ENCODE data around the gene PHF12. TPM values are rescaled to one million over a fixed set of nuclear protein-coding genes. Genes with fewer than 3 reads are reported as not detected.

Gene PHF12
- total RNA-seq, 2 donors from 2014 or later: 33.1 to 42.3 TPM

DNA sequence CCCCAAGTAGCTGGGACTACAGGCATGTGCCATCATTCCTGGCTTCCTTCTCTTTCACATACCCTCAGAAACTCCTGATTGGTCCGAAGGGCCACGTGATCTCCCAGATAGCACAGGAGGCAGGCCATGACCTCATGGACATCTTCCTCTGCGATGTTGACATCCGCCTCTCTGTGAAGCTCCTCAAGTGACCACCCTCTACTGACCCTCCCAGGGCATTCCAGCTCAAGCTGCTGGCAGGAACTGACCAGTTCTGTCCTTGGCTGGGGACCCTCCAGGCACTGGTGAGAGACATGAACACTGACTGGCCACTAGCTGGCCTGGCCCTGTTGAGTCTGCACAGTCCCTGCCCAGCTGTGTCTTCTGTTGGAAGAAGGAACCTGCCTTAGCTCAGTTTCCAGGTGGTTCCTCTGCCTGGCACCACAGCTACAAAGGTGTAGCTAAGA, 90.9 kb downstream of the PHF12 start:
- intact Hi-C loops (cut with DNase I, micrococcal nuclease): no loop called here
- no peak for DNase-seq
- ATAC-seq: no peak

DNA sequence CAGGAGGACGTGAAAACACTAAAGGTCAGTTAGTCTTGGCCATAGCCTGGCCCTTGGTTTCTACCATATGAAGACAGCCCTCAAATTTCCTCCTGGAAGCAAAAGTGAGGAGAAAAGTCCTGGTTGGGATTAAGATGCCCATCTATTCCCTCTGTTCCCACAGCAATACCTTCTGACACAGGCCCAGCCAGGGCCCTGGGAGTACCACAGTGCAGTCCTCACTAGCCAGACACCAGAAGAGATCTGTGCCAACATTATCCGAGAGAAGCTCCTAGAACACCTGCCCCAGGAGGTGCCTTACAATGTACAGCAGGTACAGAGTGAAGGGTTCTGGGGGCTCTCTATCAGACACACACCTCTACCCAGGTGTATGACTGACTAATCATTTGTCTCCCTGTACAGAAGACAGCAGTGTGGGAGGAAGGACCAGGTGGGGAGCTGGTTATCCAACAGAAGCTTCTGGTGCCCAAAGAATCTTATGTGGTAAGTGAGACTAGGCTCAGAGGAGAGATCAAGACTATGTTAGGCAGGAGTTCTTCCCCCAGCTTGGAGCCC, 92.4 kb downstream of the PHF12 start:
- intact Hi-C loops (cut with DNase I, micrococcal nuclease): no loop called here

DNA sequence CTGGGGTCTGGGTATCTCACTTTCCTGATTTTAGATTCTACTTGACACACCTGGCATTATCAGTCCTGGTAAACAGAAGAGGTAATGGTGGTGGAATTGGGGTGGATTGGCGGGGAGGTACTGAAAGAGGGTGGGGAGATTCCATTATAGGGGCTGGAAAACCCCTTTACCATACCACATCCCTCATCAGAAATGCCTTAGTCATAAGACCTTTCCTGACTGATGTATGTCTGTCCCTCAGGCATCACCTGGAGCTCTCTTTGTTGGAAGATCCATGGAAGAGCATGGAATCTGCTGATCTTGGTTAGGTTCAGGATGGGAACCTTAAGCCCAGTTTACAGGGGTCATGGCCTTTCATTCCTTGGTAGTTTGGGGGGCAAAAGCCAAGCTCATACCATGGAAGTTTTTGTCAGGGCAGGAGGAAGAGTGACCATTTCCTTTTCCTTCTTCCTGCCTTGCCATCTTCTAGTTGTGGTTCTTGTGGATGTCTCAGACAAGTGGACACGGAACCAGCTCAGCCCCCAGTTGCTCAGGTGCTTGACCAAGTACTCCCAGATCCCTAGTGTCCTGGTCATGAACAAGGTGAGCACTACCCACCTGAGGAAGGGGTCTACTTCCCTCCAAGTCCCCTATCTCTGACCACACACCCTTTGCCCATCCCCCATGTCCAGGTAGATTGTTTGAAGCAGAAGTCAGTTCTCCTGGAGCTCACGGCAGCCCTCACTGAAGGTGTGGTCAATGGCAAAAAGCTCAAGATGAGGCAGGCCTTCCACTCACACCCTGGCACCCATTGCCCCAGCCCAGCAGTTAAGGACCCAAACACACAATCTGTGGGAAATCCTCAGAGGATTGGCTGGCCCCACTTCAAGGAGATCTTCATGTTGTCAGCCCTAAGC, 93.2 kb downstream of the PHF12 start:
- ATAC-seq (no peak), DNase-seq (no peak)
- intact Hi-C loops (cut with DNase I, micrococcal nuclease): no loop called here

More for the DNA sequence above, 92.4 kb downstream of the PHF12 start:
- ATAC-seq (no peak), DNase-seq (no peak)

DNA sequence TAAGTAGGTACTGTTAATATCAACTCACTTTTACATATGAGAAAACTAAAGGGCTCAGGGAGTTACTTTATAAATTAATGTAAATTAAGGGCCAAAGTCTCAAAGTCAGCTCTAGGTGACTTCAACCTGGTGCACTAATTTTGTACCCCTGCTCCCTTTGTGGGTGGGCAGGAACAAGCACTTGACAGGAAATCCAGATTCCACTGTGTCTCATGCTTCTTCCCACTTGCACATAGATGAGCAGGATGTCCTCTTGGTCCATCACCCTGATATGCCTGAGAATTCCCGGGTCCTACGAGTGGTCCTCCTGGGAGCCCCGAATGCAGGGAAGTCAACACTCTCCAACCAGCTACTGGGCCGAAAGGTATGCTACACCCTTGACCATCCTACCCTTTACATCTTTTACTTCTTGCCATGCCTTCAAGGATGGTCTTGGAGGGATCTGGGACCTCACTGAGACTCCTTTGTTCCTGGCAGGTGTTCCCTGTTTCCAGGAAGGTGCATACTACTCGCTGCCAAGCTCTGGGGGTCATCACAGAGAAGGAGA, 95.2 kb downstream of the PHF12 start:
- DNase-seq (no peak), ATAC-seq (no peak)
- intact Hi-C loops (cut with DNase I, micrococcal nuclease): no loop called here

DNA sequence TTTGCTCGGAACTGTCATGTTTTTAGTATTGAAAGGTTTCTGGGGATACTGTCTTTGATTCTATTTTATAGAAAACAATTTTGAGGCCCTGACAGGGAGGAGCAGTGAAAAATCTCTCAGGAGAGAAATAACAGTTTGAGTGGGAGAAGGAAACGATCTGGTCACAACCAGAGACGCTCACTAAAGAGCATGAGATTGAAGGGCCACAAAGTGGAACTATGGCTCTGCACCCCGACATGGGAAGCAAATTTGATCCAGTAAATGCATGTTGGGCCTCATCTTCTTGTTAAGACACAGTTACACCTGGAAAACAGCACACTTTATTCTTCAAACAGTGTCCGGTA, 96.0 kb downstream of the PHF12 start:
- DNase-seq (no peak), ATAC-seq (no peak)
- intact Hi-C loops (cut with DNase I, micrococcal nuclease): no loop called here

Small RNA genes within 50 kb of the gene (microRNA-seq; reads per million reads assigned to microRNA genes)
- gene MIR451B: 0 reads per million in 2 donors

Other genes with a start within 250 kb of the PHF12 start
- 1 to 10 TPM; 1.4 to 1.8 TPM for gene PROCA1, start 239.6 kb downstream of the PHF12 start, total RNA-seq
- 10 to 100 TPM in 1 of 2 donors, 1 to 10 TPM in 1; 6.9 to 17.4 TPM for gene RAB34, start 233.7 kb downstream of the PHF12 start, total RNA-seq
- gene RPL23A, start 231.5 kb downstream of the PHF12 start, total RNA-seq: 1,000 to 10,000 TPM; 1,131 to 1,234 TPM
- gene TLCD1, start 225.3 kb downstream of the PHF12 start, total RNA-seq: 10 to 100 TPM in 1 of 2 donors, 1 to 10 TPM in 1; 7.1 to 12.8 TPM
- gene NEK8, start 222.7 kb downstream of the PHF12 start, total RNA-seq: 1 to 10 TPM; 5.6 to 5.7 TPM
- 100 to 1,000 TPM; 116 to 136 TPM for gene TRAF4, start 207.5 kb downstream of the PHF12 start, total RNA-seq
- 10 to 100 TPM; 28.9 to 33.0 TPM for gene FAM222B, start 108.7 kb downstream of the PHF12 start, total RNA-seq
- 10 to 100 TPM; 30.8 to 33.9 TPM for gene ERAL1, start 96.5 kb downstream of the PHF12 start, total RNA-seq
- gene FLOT2, start 53.8 kb downstream of the PHF12 start, total RNA-seq: 10 to 100 TPM; 82.4 to 91.5 TPM
- 1 to 10 TPM; 6.3 to 7.5 TPM for gene DHRS13, start 48.4 kb downstream of the PHF12 start, total RNA-seq
- under 1 TPM; 0.46 to 0.81 TPM for gene SEZ6, start 54.5 kb upstream of the PHF12 start, total RNA-seq
- 1 to 10 TPM in 1 of 2 donors, under 1 TPM in 1; 0.46 to 2.2 TPM for gene PIPOX, start 91.6 kb upstream of the PHF12 start, total RNA-seq
- 100 to 1,000 TPM in 1 of 2 donors, 10 to 100 TPM in 1; 84.8 to 110 TPM for gene MYO18A, start 228.9 kb upstream of the PHF12 start, total RNA-seq